Spleen (tissue), 11 donors: Measurements from ENCODE around the gene RIPPLY3. TPM values are rescaled to one million over a fixed set of nuclear protein-coding genes. Genes with fewer than 3 reads are reported as not detected.
"Not testable (repeated sequence)": the region's sequence is repeated elsewhere in the genome, so short reads cannot be mapped to it uniquely, and the experiment has no call there.

Source experiments
- DNase-seq: peaks from one replicate; pipeline ENCODE4 v3.0.0-alpha.2; 2020
- H3K27ac ChIP-seq, 8 donors: fragments of 200-600 bp; sonication (generic) in 7 of 8; 1 replicate in 4 of 8; 2 replicates in 4 of 8; pipeline versions ENCODE4 v1.5.0 to v1.8.0; 2016 to 2021; ENCODE audit warnings: inconsistent platforms in 4 of 8, mild to moderate bottlenecking in 4 of 8, moderate library complexity in 1 of 8
- H3K27me3 ChIP-seq, 7 donors: fragments of 200-600 bp; sonication (generic) in 6 of 7; replicated peaks in 1 of 7; 1 replicate in 4 of 7; 2 replicates in 3 of 7; pipeline versions ENCODE4 v1.5.0 to v1.8.0; 2016 to 2021; ENCODE audit warnings: inconsistent platforms in 3 of 7, mild to moderate bottlenecking in 1 of 7
- H3K36me3 ChIP-seq, 6 donors: fragments of 200-600 bp; sonication (generic) in 5 of 6; 1 replicate in 4 of 6; 2 replicates in 2 of 6; pipeline versions ENCODE4 v1.5.0 to v1.8.0; 2016 to 2021; ENCODE audit warnings: inconsistent platforms in 2 of 6
- H3K4me1 ChIP-seq, 6 donors: fragments of 200-600 bp; sonication (generic) in 5 of 6; 1 replicate in 3 of 6; 2 replicates in 3 of 6; pipeline versions ENCODE4 v1.5.0 to v1.8.0; 2016 to 2021; ENCODE audit warnings: inconsistent platforms in 3 of 6
- H3K4me3 ChIP-seq, 8 donors: fragments of 200-600 bp; sonication (generic) in 7 of 8; 1 replicate in 4 of 8; 2 replicates in 4 of 8; pipeline versions ENCODE4 v1.5.0 to v1.8.0; 2016 to 2021; ENCODE audit warnings: inconsistent platforms in 4 of 8, mild to moderate bottlenecking in 4 of 8, moderate library complexity in 2 of 8
- H3K9me3 ChIP-seq, 8 donors: fragments of 200-600 bp; sonication (generic) in 7 of 8; 1 replicate in 4 of 8; 2 replicates in 4 of 8; pipeline versions ENCODE4 v1.5.0 to v1.8.0; 2016 to 2021; ENCODE audit warnings: inconsistent platforms in 4 of 8
- POLR2A ChIP-seq, 3 donors: fragments of 450-650 bp; IDR thresholded peaks; one replicate each; pipeline ENCODE4 v1.5.1; 2017; ENCODE audit warnings: antibody characterized with exemption in 3 of 3, mild to moderate bottlenecking in 1 of 3
- POLR2AphosphoS5 ChIP-seq, 3 donors: sonication (generic); formaldehyde crosslinking; IDR thresholded peaks; one replicate each; pipeline ENCODE4 v1.5.1; 2017; ENCODE audit warnings: antibody characterized with exemption in 3 of 3
- WGBS, 5 donors: extraction: QIAGEN DNeasy Blood & Tissue Kit in 3 of 5; methylation state at CpG; one replicate each; pipeline versions ENCODE4 v1.1.5 to v1.1.7; 2013 to 2018; 5-methylcytosine and 5-hydroxymethylcytosine counted together
- intact Hi-C: fragments of 100-400 bp; cut with DNase I; formaldehyde crosslinking; loops from one replicate; pipeline ENCODE4 v1.15.0; 2023; ENCODE audit warnings: low total_unique reads
- polyA plus RNA-seq, 3 donors: library from polyadenylated mRNA; stranded (reverse); fragments of 200-250 nt; gene quantifications; one replicate each; pipeline ENCODE4 v1.2.1, GENCODE V29; 2013
- total RNA-seq, 7 donors: library from RNA; depleted of rRNA in 3 of 7; stranded (reverse); fragments of >200 nt in 3 of 7; fragmentation: NEBNext Ultra II Directional in 4 of 7; extraction: Animal tissue kit (Norgen Biotek cat#: 25700) in 4 of 7; gene quantifications; one replicate each; pipeline versions ENCODE4 v1.1.0 to v1.2.1, GENCODE V29; 2016 to 2021
- TF ChIP-seq, protein P1 (sequence below), 11 experiments: fragments of 200-600 bp in 7 of 11; fragments of 450-650 bp in 4 of 11; sonication (generic) in 4 of 11; IDR thresholded peaks in 8 of 11; conservative IDR thresholded peaks in 3 of 11; 1 replicate in 7 of 11; 2 replicates in 4 of 11; pipeline versions ENCODE4 v1.4.0 to v1.8.0; 2016 to 2021; ENCODE audit warnings: antibody characterized with exemption in 11 of 11, inconsistent platforms in 4 of 11, mild to moderate bottlenecking in 1 of 11
- donor health status: healthy with polysubstance abuse.
- donor health status: DM: no; HTN: no; CAD: no; lungs with moderate emphysema.
- donor health status: DM: no; HTN: no; CAD: no.
- donor health status: Bipolar disorder and iron deficiency.
- donor health status: healthy.
- donor health status: DM: no; HTN: no; CAD: no.
- donor health status: DM: yes; HTN: yes; CAD: no.

Gene RIPPLY3
- total and polyA plus RNA-seq, 10 donors = 0.05 TPM; not detected in 9

GRCh38 chr21:36989699-36990507 lies 16.6 kb upstream of the RIPPLY3 start:
- 4 to 14% (median 6%) methylated on average over 36 to 97 of the region's 97 CpGs for WGBS, 5 donors
- Histone ChIP-seq H3K9me3 (peaks cover 0 to 5% (median 0%) of the 10 kb centered on the region in 8 donors), H3K4me1 (peaks cover 0 to 12% (median 4%) of the 10 kb centered on the region in 6 donors), H3K27me3 (peaks cover 0 to 11% (median 0%) of the 10 kb centered on the region in 7 donors), H3K27ac (peak overlapping the region; percentile 76 to 94 (median 92)), H3K4me3 (peak overlapping the region; percentile 53 to 80 (median 66)), H3K36me3 (no peaks in the 10 kb centered on the region)
- TF ChIP-seq, protein P1, sequence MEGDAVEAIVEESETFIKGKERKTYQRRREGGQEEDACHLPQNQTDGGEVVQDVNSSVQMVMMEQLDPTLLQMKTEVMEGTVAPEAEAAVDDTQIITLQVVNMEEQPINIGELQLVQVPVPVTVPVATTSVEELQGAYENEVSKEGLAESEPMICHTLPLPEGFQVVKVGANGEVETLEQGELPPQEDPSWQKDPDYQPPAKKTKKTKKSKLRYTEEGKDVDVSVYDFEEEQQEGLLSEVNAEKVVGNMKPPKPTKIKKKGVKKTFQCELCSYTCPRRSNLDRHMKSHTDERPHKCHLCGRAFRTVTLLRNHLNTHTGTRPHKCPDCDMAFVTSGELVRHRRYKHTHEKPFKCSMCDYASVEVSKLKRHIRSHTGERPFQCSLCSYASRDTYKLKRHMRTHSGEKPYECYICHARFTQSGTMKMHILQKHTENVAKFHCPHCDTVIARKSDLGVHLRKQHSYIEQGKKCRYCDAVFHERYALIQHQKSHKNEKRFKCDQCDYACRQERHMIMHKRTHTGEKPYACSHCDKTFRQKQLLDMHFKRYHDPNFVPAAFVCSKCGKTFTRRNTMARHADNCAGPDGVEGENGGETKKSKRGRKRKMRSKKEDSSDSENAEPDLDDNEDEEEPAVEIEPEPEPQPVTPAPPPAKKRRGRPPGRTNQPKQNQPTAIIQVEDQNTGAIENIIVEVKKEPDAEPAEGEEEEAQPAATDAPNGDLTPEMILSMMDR (IDR thresholded peaks at IDR 0.05 in 8 of 11, conservative IDR thresholded peaks at IDR 0.05 in 3 of 11) = peak; percentile 37 to 99 (median 91)
- TF ChIP-seq POLR2A (IDR thresholded peaks at IDR 0.05) = no peak
- TF ChIP-seq POLR2AphosphoS5 (IDR thresholded peaks at IDR 0.05) = peak; percentile 63 to 83 (median 78)
- intact Hi-C loops = no loop called here
- peak; percentile 97 for DNase-seq

- no peak for DNase-seq
- peak overlapping the region in 6 of 8 donors; percentile 62 to 80 (median 66) for H3K4me3 ChIP-seq
- H3K9me3 ChIP-seq = peaks cover 0 to 5% (median 0%) of the 10 kb centered on the region in 8 donors
- H3K27ac ChIP-seq = peak overlapping the region; percentile 76 to 94 (median 92)
- intact Hi-C loops = no loop called here
- peaks cover 0 to 12% (median 4%) of the 10 kb centered on the region in 6 donors for H3K4me1 ChIP-seq
- H3K36me3 ChIP-seq = no peaks in the 10 kb centered on the region
- WGBS, 5 donors = 72 to 80% (median 74%) methylated on average over 21 of the region's 21 CpGs
- no peak for TF ChIP-seq POLR2A (IDR thresholded peaks at IDR 0.05)
- peaks cover 0 to 11% (median 0%) of the 10 kb centered on the region in 7 donors for H3K27me3 ChIP-seq
These were observed 15.8 kb upstream of the RIPPLY3 start for GRCh38 chr21:36990508-36991205.

DNA sequence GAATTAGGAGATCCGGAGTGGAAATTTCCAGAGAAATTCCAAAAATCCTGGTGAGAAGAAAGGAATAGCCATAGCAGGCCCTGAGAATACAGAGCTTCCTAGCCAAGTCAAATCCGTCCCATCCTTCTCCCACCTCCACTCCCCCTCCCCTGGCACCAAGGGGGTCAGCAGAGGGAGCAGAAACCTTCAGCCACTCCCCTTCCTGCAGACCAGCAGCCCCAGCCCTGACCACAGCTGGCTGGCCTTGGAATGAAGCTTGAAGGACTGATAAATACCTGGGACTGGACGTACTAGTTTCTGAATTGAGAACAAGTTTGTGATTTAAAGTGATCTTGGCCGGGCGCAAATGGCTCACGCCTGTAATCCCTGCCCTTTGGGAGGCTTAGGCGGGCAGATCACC lies 13.8 kb upstream of the RIPPLY3 start:
- no peaks in the 10 kb centered on the region for H3K36me3 ChIP-seq
- intact Hi-C loops = no loop called here
- WGBS, 5 donors = 62 to 86% (median 76%) methylated on average over 7 of the region's 7 CpGs
- H3K4me1 ChIP-seq = peaks cover 0 to 12% (median 4%) of the 10 kb centered on the region in 6 donors
- peaks cover 0 to 5% (median 0%) of the 10 kb centered on the region in 8 donors for H3K9me3 ChIP-seq
- no peak overlapping the region for H3K27ac ChIP-seq
- H3K27me3 ChIP-seq = peaks cover 0 to 11% (median 0%) of the 10 kb centered on the region in 7 donors
- TF ChIP-seq POLR2AphosphoS5 (IDR thresholded peaks at IDR 0.05) (no peak), POLR2A (IDR thresholded peaks at IDR 0.05) (no peak)
- TF ChIP-seq, protein P1 (IDR thresholded peaks at IDR 0.05 in 8 of 11, conservative IDR thresholded peaks at IDR 0.05 in 3 of 11) = no peak
- no peak overlapping the region for H3K4me3 ChIP-seq
- DNase-seq = no peak

- H3K4me3 ChIP-seq = no peak overlapping the region
- no peak overlapping the region for H3K27ac ChIP-seq
- H3K36me3 ChIP-seq = no peaks in the 10 kb centered on the region
- peaks cover 0 to 11% (median 0%) of the 10 kb centered on the region in 7 donors for H3K27me3 ChIP-seq
- peaks cover 0 to 5% (median 0%) of the 10 kb centered on the region in 8 donors for H3K9me3 ChIP-seq
- peaks cover 0 to 5% (median 2%) of the 10 kb centered on the region in 6 donors for H3K4me1 ChIP-seq
- no peak for DNase-seq
- intact Hi-C loops = no loop called here
- WGBS, 5 donors = 33 to 42% (median 37%) methylated on average over 25 to 38 of the region's 38 CpGs
- TF ChIP-seq POLR2A (IDR thresholded peaks at IDR 0.05) (no peak), POLR2AphosphoS5 (IDR thresholded peaks at IDR 0.05) (no peak)
- TF ChIP-seq, protein P1 (IDR thresholded peaks at IDR 0.05 in 8 of 11, conservative IDR thresholded peaks at IDR 0.05 in 3 of 11) = no peak
These were observed 11.9 kb upstream of the RIPPLY3 start for GRCh38 chr21:36994501-36995158.

DNA sequence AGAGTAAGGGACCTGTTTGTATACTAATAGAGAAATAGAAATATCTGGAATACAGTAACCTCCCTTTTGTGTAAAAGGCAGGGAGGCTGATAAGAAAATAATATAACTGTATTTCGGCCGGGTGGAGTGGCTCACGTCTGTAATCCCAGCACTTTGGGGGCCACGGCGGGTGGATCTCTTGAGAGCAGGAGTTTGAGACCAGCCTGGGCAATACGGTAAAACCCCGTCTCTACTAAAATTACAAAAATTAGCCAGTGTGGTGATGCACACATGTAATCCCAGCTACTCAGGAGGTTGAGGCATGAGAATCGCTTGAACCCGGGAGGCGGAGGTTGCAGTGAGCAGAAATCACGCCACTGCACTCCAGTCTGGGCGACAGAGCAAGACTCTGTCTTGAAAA lies 11.2 kb upstream of the RIPPLY3 start:
- DNase-seq, H3K9me3 ChIP-seq, H3K4me3 ChIP-seq, H3K27ac ChIP-seq, H3K4me1 ChIP-seq, H3K36me3 ChIP-seq, intact Hi-C loops: not testable (repeated sequence)
- peaks cover 0 to 11% (median 0%) of the 10 kb centered on the region in 7 donors for H3K27me3 ChIP-seq
- WGBS, 5 donors = 92 to 96% (median 95%) methylated on average over 12 of the region's 12 CpGs
